Measurements from ENCODE around the gene OSBPL6. TPM values are rescaled to one million over a fixed set of nuclear protein-coding genes. Genes with fewer than 3 reads are reported as not detected.

The OSBPL6 gene
- total and polyA plus RNA-seq, 9 of the 15 experiments (the other 6 are each of a cell fraction or from before 2014, with no cell fraction given), result 3.4 to 12.7 (median 9.3) TPM

DNA sequence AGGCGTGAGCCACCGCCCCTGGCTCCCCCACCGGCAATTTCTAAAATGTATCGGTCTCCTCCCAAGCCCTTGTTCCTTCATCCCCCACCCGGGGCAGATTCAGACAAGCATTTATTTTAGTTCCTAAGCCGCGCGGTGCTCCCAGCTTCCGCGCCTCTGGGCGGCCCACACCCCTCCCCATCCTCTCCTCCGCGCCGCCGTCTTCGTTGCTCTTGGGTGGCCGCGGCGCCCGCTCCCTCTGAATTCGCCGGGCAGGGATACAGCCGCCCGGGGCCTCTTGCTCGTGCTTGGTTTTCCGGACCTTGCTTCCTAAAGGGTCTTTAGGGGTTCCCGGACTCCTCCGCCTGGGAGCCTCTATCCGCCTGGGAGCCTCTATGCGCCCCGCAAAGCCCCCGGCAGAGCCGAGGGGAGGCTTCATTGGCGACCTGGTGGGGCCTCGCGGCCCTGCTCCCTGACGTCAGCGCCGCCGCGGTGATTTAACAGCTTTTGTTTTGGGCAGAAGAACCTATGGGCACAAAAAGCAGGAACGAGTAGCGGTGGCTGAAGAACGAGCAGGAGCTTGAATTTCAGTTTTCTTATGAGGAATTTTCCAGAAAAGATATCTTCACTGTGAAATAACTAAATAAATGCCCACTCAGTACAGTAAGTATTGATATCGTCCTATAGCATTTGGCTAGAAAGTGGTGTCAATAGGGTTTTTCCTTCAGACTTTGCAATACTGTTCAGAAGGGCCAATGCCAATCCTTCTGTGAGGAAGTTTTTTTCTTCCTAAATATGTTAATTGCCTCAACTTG, 219.4 kb downstream of the OSBPL6 start (continued):
- TF ChIP-seq, protein P1, sequence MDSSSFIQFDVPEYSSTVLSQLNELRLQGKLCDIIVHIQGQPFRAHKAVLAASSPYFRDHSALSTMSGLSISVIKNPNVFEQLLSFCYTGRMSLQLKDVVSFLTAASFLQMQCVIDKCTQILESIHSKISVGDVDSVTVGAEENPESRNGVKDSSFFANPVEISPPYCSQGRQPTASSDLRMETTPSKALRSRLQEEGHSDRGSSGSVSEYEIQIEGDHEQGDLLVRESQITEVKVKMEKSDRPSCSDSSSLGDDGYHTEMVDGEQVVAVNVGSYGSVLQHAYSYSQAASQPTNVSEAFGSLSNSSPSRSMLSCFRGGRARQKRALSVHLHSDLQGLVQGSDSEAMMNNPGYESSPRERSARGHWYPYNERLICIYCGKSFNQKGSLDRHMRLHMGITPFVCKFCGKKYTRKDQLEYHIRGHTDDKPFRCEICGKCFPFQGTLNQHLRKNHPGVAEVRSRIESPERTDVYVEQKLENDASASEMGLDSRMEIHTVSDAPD (CRISPR knock-in tag; IDR thresholded peaks at IDR 0.05), result no peak
- TF ChIP-seq JUN (IDR thresholded peaks at IDR 0.05; ENCODE audit: borderline replicate concordance, low read depth, low read length), result peak; percentile 65
- no peak for TF ChIP-seq JUN (CRISPR knock-in tag; IDR thresholded peaks at IDR 0.05; ENCODE audit: borderline replicate concordance)
- TF ChIP-seq ATF7 (IDR thresholded peaks at IDR 0.05), result peak; percentile 96
- no peak for TF ChIP-seq RBM17 (IDR thresholded peaks at IDR 0.05; ENCODE audit: borderline replicate concordance, low read depth, low read length)
- TF ChIP-seq IRF1 (CRISPR knock-in tag; IDR thresholded peaks at IDR 0.05; ENCODE audit: borderline replicate concordance), result no peak
- TF ChIP-seq JUNB (CRISPR knock-in tag; conservative IDR thresholded peaks at IDR 0.05), result no peak
- TF ChIP-seq SNIP1 (IDR thresholded peaks at IDR 0.05; ENCODE audit: low read depth), result no peak
- TF ChIP-seq HMGN3 (IDR thresholded peaks at IDR 0.05; ENCODE audit: borderline replicate concordance, extremely low read depth, insufficient read length, low read depth, low read length), result peak; percentile 35
- TF ChIP-seq ZNF41 (CRISPR knock-in tag; conservative IDR thresholded peaks at IDR 0.05), result no peak
- TF ChIP-seq, protein P2, sequence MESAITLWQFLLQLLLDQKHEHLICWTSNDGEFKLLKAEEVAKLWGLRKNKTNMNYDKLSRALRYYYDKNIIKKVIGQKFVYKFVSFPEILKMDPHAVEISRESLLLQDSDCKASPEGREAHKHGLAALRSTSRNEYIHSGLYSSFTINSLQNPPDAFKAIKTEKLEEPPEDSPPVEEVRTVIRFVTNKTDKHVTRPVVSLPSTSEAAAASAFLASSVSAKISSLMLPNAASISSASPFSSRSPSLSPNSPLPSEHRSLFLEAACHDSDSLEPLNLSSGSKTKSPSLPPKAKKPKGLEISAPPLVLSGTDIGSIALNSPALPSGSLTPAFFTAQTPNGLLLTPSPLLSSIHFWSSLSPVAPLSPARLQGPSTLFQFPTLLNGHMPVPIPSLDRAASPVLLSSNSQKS (CRISPR knock-in tag; IDR thresholded peaks at IDR 0.05), result no peak
- no peak; the same call in 1 of the 2 replicates for TF ChIP-seq ELF1 (tag; IDR thresholded peaks at IDR 0.05)
- TF ChIP-seq CBFA2T2 (conservative IDR thresholded peaks at IDR 0.05), result no peak
- no peak for TF ChIP-seq MYBL2 (IDR thresholded peaks at IDR 0.05; ENCODE audit: low read depth)
- TF ChIP-seq MYBL2 (CRISPR knock-in tag; IDR thresholded peaks at IDR 0.05; ENCODE audit: borderline replicate concordance), result no peak
- TF ChIP-seq CHD4 (IDR thresholded peaks at IDR 0.05; ENCODE audit: insufficient read depth, insufficient replicate concordance, low read depth, low read length, poor library complexity, severe bottlenecking), result no peak
- TF ChIP-seq OTX1 (CRISPR knock-in tag; IDR thresholded peaks at IDR 0.05), result no peak
- no peak for TF ChIP-seq SPI1 (IDR thresholded peaks at IDR 0.05; ENCODE audit: borderline replicate concordance, low read depth, low read length)
- TF ChIP-seq, protein P3, sequence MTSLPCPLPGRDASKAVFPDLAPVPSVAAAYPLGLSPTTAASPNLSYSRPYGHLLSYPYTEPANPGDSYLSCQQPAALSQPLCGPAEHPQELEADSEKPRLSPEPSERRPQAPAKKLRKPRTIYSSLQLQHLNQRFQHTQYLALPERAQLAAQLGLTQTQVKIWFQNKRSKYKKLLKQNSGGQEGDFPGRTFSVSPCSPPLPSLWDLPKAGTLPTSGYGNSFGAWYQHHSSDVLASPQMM (CRISPR knock-in tag; IDR thresholded peaks at IDR 0.05), result no peak
- TF ChIP-seq ATF3 (IDR thresholded peaks at IDR 0.05), result peak; percentile 86
- peak; percentile 61 for TF ChIP-seq ATF3 (CRISPR knock-in tag; conservative IDR thresholded peaks at IDR 0.05)
- no peak for TF ChIP-seq ZBTB8A (IDR thresholded peaks at IDR 0.05; ENCODE audit: partially characterized antibody)
- peak; percentile 72; the same call in 1 of the 2 replicates for TF ChIP-seq PHF8 (IDR thresholded peaks at IDR 0.05; ENCODE audit: borderline replicate concordance, low read length)
- TF ChIP-seq ZSCAN32 (CRISPR knock-in tag; IDR thresholded peaks at IDR 0.05), result no peak
